ENCODE results near the gene DBH. TPM values are rescaled to one million over a fixed set of nuclear protein-coding genes. Genes with fewer than 3 reads are reported as not detected.

Gene DBH
- total and polyA plus RNA-seq, 2 of the 13 experiments (the other 11 are each of a cell fraction or from before 2014, with no cell fraction given), result not detected

DNA sequence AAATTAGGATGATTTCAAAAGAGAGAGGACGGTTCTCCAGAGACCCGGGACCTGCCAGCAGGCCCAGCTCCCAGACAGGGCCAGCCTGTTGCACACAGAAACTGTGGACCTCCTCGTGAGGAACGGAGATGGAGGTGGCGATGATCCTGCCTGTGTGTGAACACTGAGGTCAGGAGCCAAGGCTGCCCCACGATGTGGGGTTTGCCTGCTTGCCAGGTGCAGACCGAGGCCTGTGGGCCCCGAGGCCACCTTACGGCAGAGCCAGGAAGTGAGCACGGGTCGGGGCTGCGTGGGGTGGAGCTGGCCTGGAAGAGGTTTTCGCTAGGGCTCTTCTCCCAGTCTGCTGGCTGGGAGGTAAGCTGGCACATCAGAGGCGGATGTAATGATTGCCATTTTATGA is 31.3 kb upstream of the DBH start (continued):
- peak; percentile 26; the same call in 1 of the 2 replicates for TF ChIP-seq STAG1 (CRISPR knock-in tag; IDR thresholded peaks at IDR 0.05)
- no peak for TF ChIP-seq ZBTB3 (CRISPR knock-in tag; IDR thresholded peaks at IDR 0.05; ENCODE audit: borderline replicate concordance, low read depth)

GRCh38 chr9:133605446-133605845 is 30.7 kb upstream of the DBH start:
- POLR2A ChIA-PET, result no interaction called here
- TF ChIP-seq, protein P1, sequence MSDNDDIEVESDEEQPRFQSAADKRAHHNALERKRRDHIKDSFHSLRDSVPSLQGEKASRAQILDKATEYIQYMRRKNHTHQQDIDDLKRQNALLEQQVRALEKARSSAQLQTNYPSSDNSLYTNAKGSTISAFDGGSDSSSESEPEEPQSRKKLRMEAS (IDR thresholded peaks at IDR 0.05), result no peak
- TF ChIP-seq ZNF354B (CRISPR knock-in tag; IDR thresholded peaks at IDR 0.05), result no peak
- no peak for TF ChIP-seq RORA (CRISPR knock-in tag; IDR thresholded peaks at IDR 0.05)
- Histone ChIP-seq H4K20me1 (ENCODE audit: insufficient read depth, low read length) (0 out of 2 replicates have a peak, but pooled peaks cover 7% of the 10 kb centered on the region), H3K79me2 (ENCODE audit: insufficient read depth, low read length) (no peaks in the 10 kb centered on the region), H2AFZ (ENCODE audit: low read length) (no peak overlapping the region), H3K9me3 (ENCODE audit: low read length) (no peaks in the 10 kb centered on the region), H3K9ac (ENCODE audit: insufficient read depth, low read depth, low read length) (no peak overlapping the region), H3K27me3 (ENCODE audit: control insufficient read depth in 1 of 2, insufficient read depth in 2 of 2, low read length in 2 of 2) (peaks cover 14 to 59% of the 10 kb centered on the region in 2 experiments), H3K4me1 (ENCODE audit: insufficient read depth, low read length) (no peaks in the 10 kb centered on the region), H3K27ac (ENCODE audit: extremely low read length, insufficient read depth, low read length) (no peak overlapping the region), H3K36me3 (replicated peaks in 1 of 2; ENCODE audit: control insufficient read depth in 1 of 2, insufficient read depth in 2 of 2, low read length in 2 of 2) (no peaks in the 10 kb centered on the region), H3K4me2 (ENCODE audit: low read depth, low read length) (no peak overlapping the region), H3K4me3 (replicated peaks in 1 of 3; ENCODE audit: insufficient read depth in 1 of 3, low read depth in 2 of 3, low read length in 3 of 3) (no peak overlapping the region)
- in situ Hi-C loops (cut with HindIII; ENCODE audit: extremely low pct_ligation_motif_present, low pct_unique_long_range_greater_than_20kb), result no loop called here
- ATAC-seq (no peak), FAIRE-seq (no peak), DNase-seq (ENCODE audit: low spot score) (no peak)
- intact Hi-C loops (cut with micrococcal nuclease; ENCODE audit: unreplicated experiment), result no loop called here
- BruUV-seq (replicated peaks), result no TSS peak
- no CpG with 5 or more reads among the region's 17 CpGs for WGBS (ENCODE audit: low lambda C conversion rate)
- CTCF ChIA-PET (ENCODE audit: low intra/inter-chr PET ratio, low total read pairs), result no interaction called here

DNA sequence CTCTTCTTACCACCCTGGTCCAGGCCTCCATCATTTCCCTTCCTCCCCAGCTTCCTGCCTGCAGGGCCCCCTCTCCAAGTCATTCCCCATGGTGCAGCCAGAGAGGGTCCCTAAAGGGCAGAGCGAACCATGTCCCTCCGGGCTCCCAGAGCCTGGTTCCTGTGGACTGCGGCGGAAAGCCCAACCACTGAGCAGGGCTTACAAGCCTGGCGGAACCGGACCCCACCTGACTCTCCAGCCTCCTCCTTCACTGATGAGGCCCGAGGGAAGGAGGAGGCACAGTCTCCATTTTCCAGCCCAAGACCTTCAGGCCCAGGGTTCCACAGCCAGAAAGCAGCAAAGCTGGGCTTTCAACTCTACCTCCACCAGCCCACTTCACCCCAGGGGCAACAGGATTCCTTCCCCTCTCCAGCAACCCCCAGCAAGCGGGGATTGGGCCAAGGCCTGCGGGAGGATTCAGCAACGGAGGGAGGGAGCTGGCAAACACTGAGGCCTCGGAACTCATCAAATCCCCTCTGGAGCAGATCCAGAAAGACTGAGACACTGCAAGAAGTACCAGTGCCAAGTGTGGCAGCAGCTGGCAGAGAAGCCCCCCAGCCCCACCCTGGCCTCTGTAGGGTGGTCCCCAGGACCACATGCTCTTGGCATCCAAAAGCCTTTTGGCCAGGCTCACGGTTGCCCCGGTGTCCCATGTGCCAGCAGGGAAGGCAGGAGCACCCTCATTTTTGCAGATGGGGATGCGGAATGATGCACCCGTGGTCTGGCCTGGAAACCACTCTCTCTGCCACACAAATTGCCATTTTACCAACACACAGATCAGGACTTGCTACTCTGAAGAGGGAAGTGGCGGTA is 30.1 kb upstream of the DBH start:
- in situ Hi-C loops (cut with HindIII; ENCODE audit: extremely low pct_ligation_motif_present, low pct_unique_long_range_greater_than_20kb), result no loop called here
- Histone ChIP-seq H3K9ac (ENCODE audit: insufficient read depth, low read depth, low read length) (no peak overlapping the region), H2AFZ (ENCODE audit: low read length) (no peak overlapping the region), H3K4me2 (ENCODE audit: low read depth, low read length) (no peak overlapping the region), H3K27ac (ENCODE audit: extremely low read length, insufficient read depth, low read length) (no peak overlapping the region), H3K36me3 (replicated peaks in 1 of 2; ENCODE audit: control insufficient read depth in 1 of 2, insufficient read depth in 2 of 2, low read length in 2 of 2) (no peaks in the 10 kb centered on the region), H3K4me1 (ENCODE audit: insufficient read depth, low read length) (no peaks in the 10 kb centered on the region), H3K79me2 (ENCODE audit: insufficient read depth, low read length) (no peaks in the 10 kb centered on the region), H3K4me3 (replicated peaks in 1 of 3; ENCODE audit: insufficient read depth in 1 of 3, low read depth in 2 of 3, low read length in 3 of 3) (no peak overlapping the region), H4K20me1 (ENCODE audit: insufficient read depth, low read length) (0 out of 2 replicates have a peak, but pooled peaks cover 8% of the 10 kb centered on the region), H3K27me3 (ENCODE audit: control insufficient read depth in 1 of 2, insufficient read depth in 2 of 2, low read length in 2 of 2) (peaks cover 14 to 62% of the 10 kb centered on the region in 2 experiments), H3K9me3 (ENCODE audit: low read length) (no peaks in the 10 kb centered on the region)
- 26% methylated on average over 8 of the region's 16 CpGs for WGBS (ENCODE audit: low lambda C conversion rate)
- ATAC-seq (no peak), DNase-seq (ENCODE audit: low spot score) (no peak), FAIRE-seq (no peak)
- no TSS peak for BruUV-seq (replicated peaks)
- intact Hi-C loops (cut with micrococcal nuclease; ENCODE audit: unreplicated experiment), result no loop called here
- POLR2A ChIA-PET, result no interaction called here
- CTCF ChIA-PET (ENCODE audit: low intra/inter-chr PET ratio, low total read pairs), result no interaction called here
- TF ChIP-seq GPN1 (CRISPR knock-in tag; IDR thresholded peaks at IDR 0.05; ENCODE audit: borderline replicate concordance) (no peak), ZBTB4 (CRISPR knock-in tag; IDR thresholded peaks at IDR 0.05; ENCODE audit: borderline replicate concordance) (no peak), ZNF782 (CRISPR knock-in tag; IDR thresholded peaks at IDR 0.05; ENCODE audit: borderline replicate concordance) (no peak), TOPORS (CRISPR knock-in tag; IDR thresholded peaks at IDR 0.05) (no peak), POLR2G (IDR thresholded peaks at IDR 0.05; ENCODE audit: low read depth, low read length) (no peak), NONO (IDR thresholded peaks at IDR 0.05) (no peak), NONO (CRISPR knock-in tag; conservative IDR thresholded peaks at IDR 0.05) (no peak), IRX3 (CRISPR knock-in tag; IDR thresholded peaks at IDR 0.05; ENCODE audit: borderline replicate concordance, low read depth) (no peak)

Measured in HepG2 (cell line).